A673 (cell line): ENCODE data around the gene SND1.

Experiments used
- EZH2 ChIP-seq: fragments of 200-600 bp; sonication (generic); IDR thresholded peaks from 2 replicates; pipeline ENCODE4 v1.6.1; 2017; ENCODE audit warnings: borderline replicate concordance, low read depth, mild to moderate bottlenecking, mixed read lengths, antibody characterized with exemption, low read length; ENCODE audit not compliant: poor library complexity, severe bottlenecking
- TF ChIP-seq, protein P1 (sequence below): fragments of 300-800, 200-600 bp; sonication (generic); conservative IDR thresholded peaks from 2 replicates; pipeline ENCODE4 v1.5.1; 2017; ENCODE audit warnings: low read depth, mild to moderate bottlenecking, antibody characterized with exemption, low read length, moderate library complexity, mixed read lengths

DNA sequence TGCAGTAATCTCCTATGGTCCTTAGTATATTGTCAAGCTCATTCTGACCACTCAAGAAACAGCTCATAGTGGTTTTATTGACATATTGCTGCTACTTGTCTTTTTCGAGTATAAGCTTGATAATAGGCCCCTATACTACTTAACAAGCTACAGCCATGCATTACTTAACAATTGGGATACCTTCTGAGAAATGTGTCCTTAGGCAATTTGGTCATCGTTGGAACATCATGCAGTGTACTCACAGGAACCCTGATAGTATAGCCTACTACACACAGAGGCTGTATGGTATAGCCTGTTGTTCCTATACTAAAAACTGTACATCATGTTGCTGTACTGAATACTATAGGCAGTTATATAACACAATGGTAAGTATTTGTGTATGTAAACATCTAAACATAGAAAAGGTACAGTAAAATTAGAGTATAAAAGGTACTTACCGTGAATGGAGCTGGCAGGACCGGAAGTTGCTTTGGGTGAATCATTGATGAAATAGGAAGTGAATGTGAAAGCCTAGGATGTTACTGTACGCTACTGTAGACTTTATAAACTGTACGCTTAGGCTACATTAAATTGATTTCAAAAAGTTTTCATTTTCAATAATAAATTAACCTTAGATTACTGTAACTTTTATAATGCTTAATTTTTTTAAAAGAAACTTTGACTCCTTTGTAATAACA, 218.4 kb downstream of the SND1 start:
- TF ChIP-seq, protein P1, sequence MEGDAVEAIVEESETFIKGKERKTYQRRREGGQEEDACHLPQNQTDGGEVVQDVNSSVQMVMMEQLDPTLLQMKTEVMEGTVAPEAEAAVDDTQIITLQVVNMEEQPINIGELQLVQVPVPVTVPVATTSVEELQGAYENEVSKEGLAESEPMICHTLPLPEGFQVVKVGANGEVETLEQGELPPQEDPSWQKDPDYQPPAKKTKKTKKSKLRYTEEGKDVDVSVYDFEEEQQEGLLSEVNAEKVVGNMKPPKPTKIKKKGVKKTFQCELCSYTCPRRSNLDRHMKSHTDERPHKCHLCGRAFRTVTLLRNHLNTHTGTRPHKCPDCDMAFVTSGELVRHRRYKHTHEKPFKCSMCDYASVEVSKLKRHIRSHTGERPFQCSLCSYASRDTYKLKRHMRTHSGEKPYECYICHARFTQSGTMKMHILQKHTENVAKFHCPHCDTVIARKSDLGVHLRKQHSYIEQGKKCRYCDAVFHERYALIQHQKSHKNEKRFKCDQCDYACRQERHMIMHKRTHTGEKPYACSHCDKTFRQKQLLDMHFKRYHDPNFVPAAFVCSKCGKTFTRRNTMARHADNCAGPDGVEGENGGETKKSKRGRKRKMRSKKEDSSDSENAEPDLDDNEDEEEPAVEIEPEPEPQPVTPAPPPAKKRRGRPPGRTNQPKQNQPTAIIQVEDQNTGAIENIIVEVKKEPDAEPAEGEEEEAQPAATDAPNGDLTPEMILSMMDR, result no peak
- no peak for TF ChIP-seq EZH2
